Activated naive CD4-positive, alpha-beta T cell (primary cell): Measurements from ENCODE around the gene TAF3.

ENCODE experiments used
- DNase-seq, 4 experiments: peaks; one replicate each; lab custom pipeline; 2025; lab: John Stamatoyannopoulos, UW

Gene TAF3

DNA sequence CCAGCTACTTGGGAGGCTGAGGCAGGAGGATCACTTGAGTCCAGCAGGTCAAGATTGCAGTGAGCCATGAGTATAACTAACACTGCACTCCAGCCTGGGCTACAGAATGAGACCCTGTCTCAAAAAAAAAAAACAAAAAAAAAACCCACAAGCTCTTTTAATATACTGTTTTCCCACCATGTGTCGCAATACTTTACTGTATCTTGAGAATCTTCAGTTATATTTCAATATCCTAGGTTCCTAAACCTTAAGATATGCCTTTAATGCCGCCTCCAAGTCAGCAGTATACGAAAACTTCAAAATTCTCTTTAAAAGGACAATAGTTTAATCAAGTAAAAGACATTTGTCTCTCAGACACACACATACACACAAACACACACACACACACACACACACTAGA lies 62.8 kb downstream of the TAF3 start:
- no peak for DNase-seq

DNA sequence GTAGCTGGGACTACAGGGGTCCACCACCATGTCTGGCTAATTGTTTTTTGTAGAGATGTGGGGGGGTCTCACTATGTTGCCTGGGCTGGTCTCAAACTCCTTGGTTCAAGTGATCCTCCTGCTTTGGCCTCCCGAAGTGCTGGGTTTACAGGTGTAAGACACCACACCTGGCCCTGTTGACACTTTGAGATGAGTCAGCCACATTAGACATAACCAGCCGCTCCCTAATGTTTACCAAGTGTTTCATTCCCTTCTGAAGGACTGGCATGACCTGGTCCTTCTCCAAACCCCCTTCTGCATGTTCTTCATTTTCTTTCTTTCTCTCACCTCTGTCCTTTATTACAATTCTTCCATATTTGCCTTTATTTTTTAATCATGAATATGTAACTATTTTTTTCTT lies 67.8 kb downstream of the TAF3 start:
- DNase-seq: no peak

GRCh38 chr10:7887174-7887816 lies 69.0 kb downstream of the TAF3 start:
- DNase-seq: no peak

- no peak for DNase-seq
Measured at GRCh38 chr10:7889947-7890542, 71.7 kb downstream of the TAF3 start.

GRCh38 chr10:7890781-7891180 lies 72.5 kb downstream of the TAF3 start:
- DNase-seq: no peak

DNA sequence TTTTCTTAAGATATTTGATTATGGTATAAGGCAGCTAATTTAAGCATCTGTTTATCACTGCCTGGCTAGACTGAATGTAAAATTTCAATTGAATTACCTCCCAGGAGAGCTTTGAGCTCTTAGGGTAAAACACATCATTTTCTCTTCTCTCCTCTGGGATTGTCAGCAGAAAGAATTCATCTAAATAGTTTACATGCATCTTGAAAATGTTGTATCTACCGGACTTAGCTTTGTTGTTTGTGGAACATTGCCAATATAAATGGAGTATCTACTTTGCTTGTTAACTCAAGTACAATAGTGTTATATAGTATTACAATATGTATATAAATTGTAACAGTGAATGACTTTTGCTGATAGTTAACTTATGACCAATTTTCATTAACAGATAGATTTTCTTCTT lies 73.3 kb downstream of the TAF3 start:
- no peak for DNase-seq

DNA sequence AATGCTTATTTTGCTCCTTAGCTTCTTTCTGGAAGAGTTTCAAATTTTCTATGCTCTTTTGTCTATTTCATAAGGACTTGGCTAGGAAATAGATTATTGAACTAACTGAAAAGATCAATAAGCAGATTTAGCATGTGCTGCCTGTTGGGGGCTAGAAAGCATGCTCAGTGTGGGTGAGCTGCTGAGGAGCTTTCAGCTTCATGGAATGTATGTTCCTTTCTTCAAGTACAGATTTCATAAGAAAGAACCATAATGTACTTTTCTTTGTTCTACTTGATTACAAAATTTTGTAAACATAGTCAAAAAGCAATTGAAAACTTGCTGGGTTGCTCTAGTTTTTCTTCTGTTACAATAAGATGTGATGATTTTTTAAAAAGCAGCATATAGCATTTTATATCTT lies 73.8 kb downstream of the TAF3 start:
- DNase-seq: no peak

- DNase-seq: no peak
Measured at GRCh38 chr10:7895699-7896090, 77.4 kb downstream of the TAF3 start.

- no peak for DNase-seq
Measured at GRCh38 chr10:7896297-7896696, 78.0 kb downstream of the TAF3 start.

DNA sequence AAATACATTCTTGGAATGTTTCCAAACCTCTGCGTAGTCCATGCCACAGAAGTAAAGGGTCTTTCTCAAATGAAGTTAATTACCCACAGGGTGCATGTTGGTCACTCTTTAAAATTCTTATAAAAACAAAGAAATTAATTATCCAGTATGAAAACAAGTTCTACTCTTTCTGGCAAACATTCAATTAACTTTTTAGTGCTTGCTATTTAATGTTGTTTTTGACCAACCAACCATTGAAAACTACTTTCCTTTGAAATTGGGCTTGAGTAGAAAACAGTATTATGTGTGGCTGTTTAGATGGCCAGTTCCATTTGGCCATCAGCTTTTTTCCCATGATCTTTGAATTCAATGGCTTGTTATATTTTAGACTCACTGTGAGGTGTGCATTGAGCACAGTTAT lies 83.0 kb downstream of the TAF3 start:
- no peak for DNase-seq

GRCh38 chr10:7902413-7902812 lies 84.1 kb downstream of the TAF3 start:
- no peak for DNase-seq

- DNase-seq: no peak
Measured at GRCh38 chr10:7903851-7904250, 85.5 kb downstream of the TAF3 start.

- no peak for DNase-seq
Measured at GRCh38 chr10:7906128-7906527, 87.8 kb downstream of the TAF3 start.

GRCh38 chr10:7908541-7909210 lies 90.4 kb downstream of the TAF3 start:
- no peak for DNase-seq

- DNase-seq: no peak
Measured at GRCh38 chr10:7913126-7913872, 95.0 kb downstream of the TAF3 start.

DNA sequence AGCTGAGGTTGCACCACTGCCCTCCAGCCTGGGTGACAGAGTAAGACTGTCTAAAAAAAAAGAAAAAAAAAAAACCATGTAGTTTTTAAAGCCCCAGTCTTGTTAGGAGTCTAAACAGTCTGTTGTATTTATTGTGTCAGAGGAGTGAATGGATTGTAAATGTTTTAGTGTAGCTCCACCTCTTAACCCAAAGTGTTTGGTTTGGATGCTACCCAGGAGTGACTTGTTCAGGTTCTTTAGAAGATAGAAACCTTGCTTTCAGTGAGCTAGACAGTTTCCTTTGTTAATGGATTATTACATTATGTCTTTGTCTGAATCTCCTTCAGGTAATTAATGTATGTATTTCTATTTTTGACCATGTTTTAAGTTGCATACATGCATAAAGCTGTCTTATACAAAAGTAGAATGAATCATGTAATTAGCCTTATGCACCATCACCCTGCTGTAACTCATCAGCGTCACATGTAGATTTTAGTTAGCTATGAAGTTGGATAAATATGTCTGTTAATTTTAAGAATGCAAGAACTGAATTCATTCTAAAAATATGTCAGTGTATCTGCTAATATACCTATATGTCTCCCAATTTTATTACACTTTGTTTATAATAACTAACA lies 97.7 kb downstream of the TAF3 start:
- DNase-seq: no peak

GRCh38 chr10:7917736-7918135 lies 99.4 kb downstream of the TAF3 start:
- no peak for DNase-seq

DNA sequence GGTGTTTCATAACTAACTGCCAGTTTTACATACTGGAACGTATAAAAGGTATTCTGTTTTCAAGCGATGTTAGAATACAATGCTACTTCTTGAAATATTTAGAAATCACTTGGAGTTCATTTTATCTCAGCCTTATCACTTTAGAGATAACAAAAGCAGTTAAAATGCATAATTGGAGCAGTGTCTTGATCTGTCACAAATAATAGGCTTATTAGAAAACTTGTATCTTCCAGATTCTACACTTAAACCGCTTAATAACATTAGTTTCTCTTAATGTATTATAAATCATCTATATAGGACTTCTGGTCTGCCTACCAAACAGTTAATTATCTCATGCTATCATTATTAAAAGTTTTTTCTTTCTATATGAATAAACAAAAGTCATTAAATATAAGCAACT lies 104.4 kb downstream of the TAF3 start:
- DNase-seq: no peak

- no peak for DNase-seq
Measured at GRCh38 chr10:7928536-7928935, 110.2 kb downstream of the TAF3 start.

DNA sequence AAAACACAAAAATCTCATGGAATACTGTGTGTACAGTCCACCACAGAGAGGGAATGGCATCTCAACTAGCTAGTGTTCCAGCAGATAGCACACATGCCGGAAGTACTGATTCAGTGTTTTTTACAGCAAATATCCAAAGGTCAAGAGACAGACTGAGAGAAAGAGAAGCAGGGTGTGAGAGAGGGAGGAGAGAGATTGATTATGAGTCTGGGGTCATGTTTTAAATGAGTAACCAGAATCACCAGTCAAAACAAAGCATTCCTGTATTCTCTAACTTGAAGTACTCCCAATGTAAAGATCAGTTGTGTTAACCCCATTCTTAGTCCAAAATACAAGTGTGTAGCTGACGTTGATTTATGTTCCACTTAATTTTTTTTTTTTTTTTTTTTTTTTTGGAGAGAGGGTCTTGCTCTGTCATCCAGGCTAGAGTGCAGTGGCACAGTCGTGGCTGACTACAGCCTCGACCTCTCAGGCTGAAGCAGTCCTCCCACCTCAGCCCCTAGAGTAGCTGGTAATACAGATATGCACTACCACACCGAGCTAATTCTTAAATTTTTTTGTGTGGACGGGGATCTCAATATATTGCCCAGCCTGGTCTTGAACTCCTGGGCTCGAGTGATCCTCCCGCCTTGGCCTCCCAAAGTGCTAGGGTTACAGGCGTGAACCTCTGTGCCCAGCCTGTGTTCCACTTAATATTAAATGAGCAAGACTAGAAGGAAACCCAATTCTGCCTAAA lies 114.2 kb downstream of the TAF3 start:
- no peak for DNase-seq

DNA sequence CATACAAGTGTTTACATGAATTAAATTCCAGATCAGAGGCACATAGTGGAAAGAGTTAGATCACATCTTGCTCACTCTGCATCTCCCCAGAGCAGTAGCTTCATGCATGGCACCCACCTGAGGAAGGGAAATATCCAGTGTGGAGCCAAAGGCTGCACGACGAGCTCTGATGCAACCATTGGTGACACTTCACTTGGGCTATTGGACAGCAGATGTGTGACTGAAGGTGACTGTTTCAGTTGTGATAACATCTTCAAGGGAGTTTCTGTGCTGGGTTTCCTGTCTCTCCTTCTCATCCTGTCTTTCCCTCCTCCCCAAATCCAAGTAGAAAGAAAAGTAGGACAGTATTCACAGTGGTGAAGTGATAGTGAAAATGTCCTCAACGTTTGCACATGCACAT lies 115.0 kb downstream of the TAF3 start:
- DNase-seq: no peak

DNA sequence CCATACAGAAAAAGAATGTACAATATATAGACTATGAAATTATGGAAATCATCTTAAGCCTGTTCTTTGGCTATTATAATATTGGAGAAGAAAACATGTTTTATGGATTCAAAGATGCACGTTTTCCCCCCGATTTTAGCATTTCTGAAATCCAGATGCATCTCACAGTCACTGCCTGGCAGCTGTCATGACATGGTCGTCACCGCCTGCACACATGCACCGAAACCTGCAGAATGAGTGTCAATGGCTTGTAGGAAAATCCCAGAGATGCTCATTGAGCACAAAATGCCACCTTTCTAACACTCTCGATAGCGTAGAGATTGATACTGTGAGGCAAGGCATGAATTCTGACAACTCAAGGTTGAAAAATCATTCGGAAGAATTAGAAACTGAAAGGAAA lies 115.5 kb downstream of the TAF3 start:
- no peak for DNase-seq
